PC-9 (cell line): ENCODE data around the gene IL1RAP.

Experiments
- EZH2 ChIP-seq: fragments of 200-600 bp; sonication (generic); IDR thresholded peaks from 2 replicates; pipeline ENCODE4 v1.8.0; 2017; ENCODE audit warnings: antibody characterized with exemption, low read depth
- TF ChIP-seq, protein P1 (sequence below): fragments of 200-600 bp; sonication (generic); conservative IDR thresholded peaks from 2 replicates; pipeline ENCODE4 v1.6.1; 2017; ENCODE audit warnings: mixed run types, antibody characterized with exemption, mild to moderate bottlenecking, moderate library complexity

DNA sequence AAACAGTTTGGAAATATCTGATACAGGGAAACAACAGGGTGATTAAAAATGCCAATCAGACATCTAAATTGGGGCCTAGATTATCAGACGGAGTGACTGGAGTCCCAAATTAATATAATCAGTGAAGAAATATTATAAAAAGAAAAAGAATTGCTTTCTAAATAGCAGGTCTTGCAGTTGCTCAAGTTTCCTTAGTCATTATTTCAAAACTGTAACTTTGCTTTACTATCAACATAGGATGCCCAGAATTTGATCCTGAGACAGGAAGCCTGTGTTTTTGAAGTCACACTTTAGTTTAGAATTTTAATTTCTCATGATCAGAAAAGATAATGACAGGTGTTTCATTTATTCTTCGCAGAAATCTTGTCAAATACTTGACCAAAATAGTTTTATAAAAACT, 105.9 kb downstream of the IL1RAP start:
- TF ChIP-seq, protein P1, sequence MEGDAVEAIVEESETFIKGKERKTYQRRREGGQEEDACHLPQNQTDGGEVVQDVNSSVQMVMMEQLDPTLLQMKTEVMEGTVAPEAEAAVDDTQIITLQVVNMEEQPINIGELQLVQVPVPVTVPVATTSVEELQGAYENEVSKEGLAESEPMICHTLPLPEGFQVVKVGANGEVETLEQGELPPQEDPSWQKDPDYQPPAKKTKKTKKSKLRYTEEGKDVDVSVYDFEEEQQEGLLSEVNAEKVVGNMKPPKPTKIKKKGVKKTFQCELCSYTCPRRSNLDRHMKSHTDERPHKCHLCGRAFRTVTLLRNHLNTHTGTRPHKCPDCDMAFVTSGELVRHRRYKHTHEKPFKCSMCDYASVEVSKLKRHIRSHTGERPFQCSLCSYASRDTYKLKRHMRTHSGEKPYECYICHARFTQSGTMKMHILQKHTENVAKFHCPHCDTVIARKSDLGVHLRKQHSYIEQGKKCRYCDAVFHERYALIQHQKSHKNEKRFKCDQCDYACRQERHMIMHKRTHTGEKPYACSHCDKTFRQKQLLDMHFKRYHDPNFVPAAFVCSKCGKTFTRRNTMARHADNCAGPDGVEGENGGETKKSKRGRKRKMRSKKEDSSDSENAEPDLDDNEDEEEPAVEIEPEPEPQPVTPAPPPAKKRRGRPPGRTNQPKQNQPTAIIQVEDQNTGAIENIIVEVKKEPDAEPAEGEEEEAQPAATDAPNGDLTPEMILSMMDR = no peak
- no peak for TF ChIP-seq EZH2
